ENCODE data around the gene CASKIN1.
A peak's percentile ranks its signal among the peaks of the same experiment; 100 is the strongest.
"Not testable (repeated sequence)": the region's sequence is repeated elsewhere in the genome, so short reads cannot be mapped to it uniquely, and the experiment has no call there.

Gene CASKIN1

DNA sequence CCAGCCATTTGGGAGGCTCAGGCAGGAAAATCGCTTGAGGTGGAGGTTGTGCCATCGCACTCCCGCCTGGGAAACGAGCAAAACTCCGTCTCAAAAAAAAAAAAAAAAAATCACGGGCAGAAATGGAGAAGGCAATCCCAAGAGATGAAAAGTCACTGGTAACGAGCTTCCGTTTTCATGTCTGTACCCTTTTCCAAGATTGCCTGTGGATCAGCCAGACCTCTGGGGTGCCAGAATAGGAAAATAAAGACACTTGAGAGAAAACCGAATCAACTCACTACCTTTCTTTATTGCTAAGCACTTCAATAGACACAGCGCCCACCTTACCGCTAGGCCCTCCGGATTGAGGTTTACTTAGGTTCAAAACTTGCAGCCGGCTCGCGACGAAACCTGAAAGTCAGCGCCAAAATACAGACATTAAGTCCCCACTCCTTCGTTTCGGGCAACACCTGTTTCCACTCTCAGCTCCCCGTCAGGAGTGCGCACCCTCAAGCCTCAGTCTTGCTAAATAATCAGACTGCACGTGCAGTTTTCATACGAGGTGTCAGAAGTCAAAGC lies 41.8 kb downstream of the CASKIN1 start:
- no peak for DNase-seq

GRCh38 chr16:2152695-2153506 lies 43.5 kb downstream of the CASKIN1 start:
- DNase-seq, result no peak

- no peak for DNase-seq
Measured at GRCh38 chr16:2151188-2152091, 45.0 kb downstream of the CASKIN1 start.

GRCh38 chr16:2150418-2151187 lies 45.8 kb downstream of the CASKIN1 start:
- DNase-seq, result no peak

- no peak for DNase-seq
Measured at GRCh38 chr16:2149630-2150417, 46.6 kb downstream of the CASKIN1 start.

GRCh38 chr16:2148714-2149629 lies 47.4 kb downstream of the CASKIN1 start:
- DNase-seq, result no peak

DNA sequence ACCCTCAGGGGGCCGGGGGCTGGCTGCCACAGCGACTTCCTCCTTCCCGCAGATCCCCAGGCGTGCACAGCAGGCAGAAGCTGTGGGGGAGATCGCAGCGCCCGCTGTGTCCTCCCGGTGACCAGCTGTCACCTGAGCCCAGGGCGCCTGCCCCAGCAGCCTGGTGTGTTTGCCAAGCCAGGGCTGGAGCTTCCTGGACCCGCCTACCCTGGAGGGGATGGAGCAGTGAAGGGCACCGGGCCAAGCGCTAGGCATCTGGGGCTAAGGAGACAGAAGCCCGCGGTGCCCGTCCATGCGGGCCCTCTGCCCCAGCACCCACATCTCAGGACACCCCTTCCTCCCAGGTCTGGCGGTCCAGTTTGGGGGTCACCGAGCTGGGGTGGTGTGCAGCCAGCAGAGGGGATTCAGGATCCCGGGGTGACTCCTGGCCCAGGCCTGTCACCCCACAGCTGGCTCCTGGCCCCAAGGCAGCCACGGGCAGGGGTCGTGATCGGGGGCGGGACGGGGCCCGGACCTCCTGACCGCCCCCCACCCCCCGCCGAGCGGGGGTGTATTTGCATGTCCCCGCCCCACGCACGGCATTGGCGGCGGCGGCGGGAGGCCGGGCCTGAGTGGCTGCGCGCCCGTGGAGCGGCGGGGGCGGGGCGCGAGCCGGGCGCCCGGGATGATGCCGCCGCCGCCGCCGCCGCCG lies 48.3 kb downstream of the CASKIN1 start, which contains the start of gene RAB26:
Gene RAB26, plus strand, starts transcription at position 645 of the 691 bp plus-strand sequence. CDS start 159 bp downstream, outside the sequence.
- no peak for DNase-seq

DNA sequence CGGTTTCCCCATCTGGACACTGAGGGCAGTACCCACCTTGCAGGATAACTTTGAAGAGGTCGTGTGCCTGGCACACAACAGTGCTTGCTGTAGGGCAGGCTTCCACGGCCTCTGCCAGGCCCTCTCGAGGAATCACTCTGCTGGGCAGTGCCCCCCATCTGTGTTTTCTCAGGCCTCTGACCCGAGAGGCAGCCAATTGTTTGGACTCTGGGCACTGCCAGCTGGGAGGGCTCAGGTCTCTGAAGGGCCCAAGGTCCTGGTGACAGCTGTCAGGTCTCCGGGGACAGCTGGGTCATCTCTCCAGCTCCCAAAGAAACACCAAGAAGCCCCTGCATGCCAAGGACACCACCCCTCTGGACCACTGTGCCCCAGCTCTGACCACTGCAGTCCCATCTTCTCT lies 49.0 kb downstream of the CASKIN1 start:
- no peak for DNase-seq

- DNase-seq, result no peak
Measured at GRCh38 chr16:2145843-2146242, 50.6 kb downstream of the CASKIN1 start.

GRCh38 chr16:2143878-2144485 lies 52.4 kb downstream of the CASKIN1 start:
- DNase-seq, result no peak

DNA sequence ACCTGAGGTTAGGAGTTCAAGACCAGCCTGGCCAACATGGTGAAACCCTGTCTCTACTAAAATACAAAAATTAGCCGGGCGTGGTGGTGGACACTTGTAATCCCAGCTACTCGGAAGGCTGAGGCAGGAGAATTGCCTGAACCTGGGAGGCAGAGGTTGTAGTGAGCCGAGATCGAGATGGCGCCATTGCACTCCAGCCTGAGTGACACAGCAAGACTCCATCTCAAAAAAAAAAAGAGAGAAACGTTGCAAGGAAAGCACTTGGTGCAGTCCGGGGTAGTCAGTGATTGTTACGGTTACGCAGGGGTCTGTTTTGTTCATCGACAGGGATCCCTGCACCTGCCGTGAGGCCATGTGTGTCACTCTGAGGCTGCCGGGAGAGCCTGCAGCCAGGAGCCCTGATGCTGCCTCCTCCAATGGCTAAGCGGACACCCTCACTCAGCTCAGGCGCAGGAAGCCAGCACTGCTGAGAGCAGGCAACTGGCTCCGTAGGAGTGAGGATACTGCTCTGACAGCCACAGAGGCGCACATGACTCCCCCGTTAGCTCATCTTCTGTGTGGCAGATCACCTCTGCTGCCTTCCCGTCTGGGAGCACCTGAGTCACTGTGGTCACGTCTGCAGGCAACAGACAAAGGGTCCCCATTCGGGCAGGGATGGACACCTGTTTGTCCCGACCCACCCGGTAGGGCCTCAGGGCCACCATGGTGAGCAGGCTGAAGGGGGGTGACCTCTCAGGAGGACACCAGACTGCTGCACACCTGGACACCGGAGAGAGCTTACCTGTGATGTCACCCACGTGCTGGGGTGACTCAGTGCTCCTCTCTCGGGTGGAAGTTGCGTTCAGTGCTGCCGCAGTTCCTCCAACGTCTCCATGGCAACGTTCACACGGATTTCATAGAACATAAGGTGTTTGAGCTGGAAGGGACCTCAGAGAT lies 53.2 kb downstream of the CASKIN1 start:
- DNase-seq, result no peak

- DNase-seq, result peak; percentile 48
Measured at GRCh38 chr16:2135770-2136490, 60.5 kb downstream of the CASKIN1 start, which contains the start of gene PKD1. PKD1 (minus strand) TSS chr16:2135898; CDS start chr16:2135689, 209 bp downstream.

DNA sequence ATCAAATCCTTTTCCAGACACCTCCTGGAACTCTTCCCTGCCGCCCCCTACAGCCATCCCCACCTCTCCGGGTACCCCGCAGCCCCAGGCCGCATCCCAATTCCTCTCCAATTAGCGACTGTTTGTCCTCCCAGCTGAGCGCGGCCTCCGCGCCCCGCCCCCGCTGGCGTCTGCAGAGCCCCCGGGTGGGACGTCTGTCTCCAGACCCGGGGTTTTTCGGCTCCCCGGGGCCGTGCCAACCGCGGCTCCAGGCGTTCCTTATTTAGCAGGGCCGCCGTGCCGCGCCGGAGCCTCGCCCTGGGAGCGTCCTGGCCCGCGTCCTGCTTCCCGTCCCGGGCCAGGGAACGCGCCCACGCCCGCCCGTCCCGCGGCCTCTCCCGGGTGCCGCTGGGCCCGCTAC lies 61.3 kb downstream of the CASKIN1 start:
- DNase-seq, result not testable (repeated sequence)

DNA sequence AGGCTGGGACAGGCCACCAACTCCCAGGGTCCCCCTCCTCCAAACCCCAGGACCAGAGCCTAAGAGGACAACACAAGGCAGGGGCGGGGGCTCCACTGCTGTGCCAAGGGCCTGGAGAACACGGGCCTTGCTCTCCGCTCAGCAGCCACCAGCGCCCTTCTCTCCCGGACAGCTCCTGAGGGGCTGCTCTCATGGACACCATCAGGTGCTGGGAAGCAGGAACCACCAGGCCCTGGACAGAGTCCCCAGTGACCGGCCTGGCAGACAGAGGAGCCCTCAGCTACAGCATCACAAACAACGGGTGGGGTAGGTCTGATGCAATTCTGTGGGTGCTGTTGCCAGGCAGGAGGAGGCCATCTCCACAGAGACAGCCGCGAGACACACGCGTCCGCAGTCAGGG lies 62.6 kb downstream of the CASKIN1 start:
- not testable (repeated sequence) for DNase-seq

GRCh38 chr16:2129890-2130447 lies 66.4 kb downstream of the CASKIN1 start:
- DNase-seq, result not testable (repeated sequence)

DNA sequence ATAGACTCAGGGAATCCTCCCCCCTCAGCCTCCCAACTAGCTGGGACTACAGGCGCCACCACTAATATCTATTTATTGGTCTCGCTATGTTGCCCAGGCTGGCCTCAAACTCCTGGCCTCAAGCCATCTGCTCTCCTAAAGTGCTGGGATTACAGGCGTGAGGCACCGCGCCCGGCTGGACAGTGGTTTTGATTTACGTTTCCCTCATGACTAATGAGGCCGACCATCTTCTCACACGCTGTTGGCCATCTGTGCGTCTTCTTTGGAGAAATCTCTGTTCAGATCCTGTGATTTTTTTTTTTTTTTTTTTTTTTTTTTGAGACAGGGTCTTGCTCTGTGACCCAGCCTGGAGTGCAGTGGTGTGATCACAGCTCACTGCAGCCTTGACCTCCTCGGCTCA lies 67.2 kb downstream of the CASKIN1 start:
- not testable (repeated sequence) for DNase-seq

GRCh38 chr16:2127630-2128280 lies 68.7 kb downstream of the CASKIN1 start:
- not testable (repeated sequence) for DNase-seq
